ENCODE measurements around the gene CACHD1. TPM values are rescaled to one million over a fixed set of nuclear protein-coding genes. Genes with fewer than 3 reads are reported as not detected.

The CACHD1 gene
- polyA plus RNA-seq, 1 of the 3 experiments (the other 2 are of a cell fraction) = 2.2 TPM

- Histone ChIP-seq H3K27me3 (ENCODE audit: insufficient read depth) (no peaks in the 10 kb centered on the region), H3K4me3 (ENCODE audit: low read depth in 2 of 2, low read length in 1 of 2) (no peak overlapping the region), H2AFZ (ENCODE audit: low read depth) (no peak overlapping the region), H3K9ac (no peak overlapping the region), H4K20me1 (ENCODE audit: insufficient read depth) (no peaks in the 10 kb centered on the region), H3K27ac (ENCODE audit: low read depth in 2 of 2, low read length in 1 of 2) (no peak overlapping the region), H3K4me2 (no peak overlapping the region), H3K9me2 (no peaks in the 10 kb centered on the region), H3K9me3 (no peaks in the 10 kb centered on the region), H3K36me3 (replicated peaks in 1 of 2; ENCODE audit: control insufficient read depth in 1 of 2, insufficient read depth in 2 of 2, low read length in 1 of 2) (peaks cover 0 to 12% of the 10 kb centered on the region in 2 experiments), H3F3A (replicated peaks; ENCODE audit: insufficient read depth) (no peaks in the 10 kb centered on the region), H3K4me1 (ENCODE audit: control insufficient read depth in 1 of 2, insufficient read depth in 2 of 2, low read depth in 1 of 2, low read length in 1 of 2) (0 out of 4 replicates have a peak, but pooled peaks cover 0 to 4% of the 10 kb centered on the region in 2 experiments), H3K79me2 (ENCODE audit: insufficient read depth) (no peaks in the 10 kb centered on the region)
- POLR2A ChIA-PET = no interaction called here
- CTCF ChIA-PET = no interaction called here
- no peak for TF ChIP-seq PBX3 (IDR thresholded peaks at IDR 0.05)
- TF ChIP-seq CHD2 (IDR thresholded peaks at IDR 0.05; ENCODE audit: low read length, partially characterized antibody) = no peak
- TF ChIP-seq NFIC (IDR thresholded peaks at IDR 0.05; ENCODE audit: borderline replicate concordance) = no peak
- TF ChIP-seq TEAD4 (IDR thresholded peaks at IDR 0.05; ENCODE audit: borderline replicate concordance, insufficient read depth) = no peak
- TF ChIP-seq EP300 (IDR thresholded peaks at IDR 0.05; ENCODE audit: borderline replicate concordance in 1 of 2, low read depth in 1 of 2, low read length in 1 of 2) = no peak
- no peak for TF ChIP-seq FOXM1 (IDR thresholded peaks at IDR 0.05; ENCODE audit: low read depth)
- TF ChIP-seq RCOR1 (IDR thresholded peaks at IDR 0.05; ENCODE audit: low read length) = no peak
- TF ChIP-seq JUND (IDR thresholded peaks at IDR 0.05) = no peak
- no peak for TF ChIP-seq NRF1 (IDR thresholded peaks at IDR 0.05; ENCODE audit: low read depth, low read length)
- no peak for TF ChIP-seq REST (IDR thresholded peaks at IDR 0.05; ENCODE audit: low read depth, low read length)
- no peak for TF ChIP-seq USF2 (IDR thresholded peaks at IDR 0.05; ENCODE audit: borderline replicate concordance, low read depth, low read length)
- TF ChIP-seq MXI1 (IDR thresholded peaks at IDR 0.05; ENCODE audit: low read depth, low read length) = no peak
- no peak for TF ChIP-seq EZH2phosphoT487 (IDR thresholded peaks at IDR 0.05; ENCODE audit: borderline replicate concordance, low read depth)
- TF ChIP-seq GATA2 (CRISPR knock-in tag; IDR thresholded peaks at IDR 0.05) = no peak
- TF ChIP-seq, protein P1, sequence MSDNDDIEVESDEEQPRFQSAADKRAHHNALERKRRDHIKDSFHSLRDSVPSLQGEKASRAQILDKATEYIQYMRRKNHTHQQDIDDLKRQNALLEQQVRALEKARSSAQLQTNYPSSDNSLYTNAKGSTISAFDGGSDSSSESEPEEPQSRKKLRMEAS (IDR thresholded peaks at IDR 0.05; ENCODE audit: low read depth) = no peak
- no peak for TF ChIP-seq SIN3A (IDR thresholded peaks at IDR 0.05; ENCODE audit: borderline replicate concordance, low read depth, low read length)
- WGBS (ENCODE audit: low lambda C conversion rate) = 92% methylated on average over 3 of the region's 3 CpGs
- DNase-seq = no peak
These were observed 226.9 kb downstream of the CACHD1 start for GRCh38 chr1:64696879-64697278.
